ENCODE measurements around the gene SEPTIN12.
"Not testable (repeated sequence)": the region's sequence is repeated elsewhere in the genome, so short reads cannot be mapped to it uniquely, and the experiment has no call there.

SEPTIN12 gene

DNA sequence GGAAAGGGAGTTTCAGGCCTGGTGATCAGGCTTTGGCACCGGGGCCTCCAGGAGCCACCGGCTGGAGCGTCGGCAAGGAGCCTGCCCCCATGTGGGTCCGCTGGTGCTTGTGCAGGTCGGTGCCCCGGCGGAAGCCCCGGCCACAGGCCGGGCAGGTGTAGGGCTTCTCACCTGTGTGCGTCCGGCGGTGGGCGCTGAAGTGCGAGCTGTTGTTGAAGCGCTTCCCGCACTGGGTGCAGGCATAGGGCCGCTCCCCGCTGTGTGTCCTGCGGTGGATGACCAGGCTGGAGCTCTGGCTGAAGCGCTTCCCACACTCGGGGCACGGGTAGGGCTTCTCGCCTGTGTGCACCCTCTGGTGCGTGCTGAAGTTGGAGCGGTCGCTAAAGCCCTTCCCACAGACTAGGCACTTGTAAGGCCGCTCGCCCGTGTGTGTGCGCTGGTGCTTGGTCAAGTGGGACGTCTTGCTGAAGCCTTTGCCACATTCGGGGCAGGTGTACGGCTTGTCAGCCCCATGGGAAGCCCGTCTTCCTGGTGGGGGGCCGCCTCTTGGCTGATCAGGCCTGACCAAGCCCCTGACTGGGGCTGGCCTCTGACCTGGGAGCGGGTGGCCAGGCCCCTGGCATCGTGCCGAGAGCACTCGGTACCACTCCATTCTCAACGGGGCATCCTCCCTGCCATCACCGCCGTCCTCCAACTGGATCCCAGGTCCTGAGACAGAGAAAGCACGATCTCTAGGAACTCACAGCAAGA, 35.6 kb downstream of the SEPTIN12 start:
- no peak for DNase-seq

DNA sequence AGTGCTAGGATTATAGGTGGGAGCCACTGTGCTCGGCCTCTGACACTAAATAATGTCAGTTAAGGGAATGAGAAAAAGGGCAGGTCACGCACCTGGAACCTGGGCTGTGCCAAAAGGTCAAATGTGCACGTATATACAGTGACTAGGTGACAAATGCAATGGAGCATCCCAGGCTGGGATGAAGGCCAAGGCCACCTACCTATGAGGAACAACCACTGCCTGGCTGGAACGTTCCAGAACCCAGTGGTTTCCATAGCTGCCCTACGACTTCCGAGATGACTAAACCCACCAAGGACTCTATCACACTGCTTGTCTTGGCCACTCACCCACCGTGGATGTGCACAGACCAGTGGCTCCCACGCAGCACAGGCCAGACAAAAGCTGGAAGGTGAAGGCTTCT, 37.2 kb downstream of the SEPTIN12 start:
- DNase-seq: no peak

DNA sequence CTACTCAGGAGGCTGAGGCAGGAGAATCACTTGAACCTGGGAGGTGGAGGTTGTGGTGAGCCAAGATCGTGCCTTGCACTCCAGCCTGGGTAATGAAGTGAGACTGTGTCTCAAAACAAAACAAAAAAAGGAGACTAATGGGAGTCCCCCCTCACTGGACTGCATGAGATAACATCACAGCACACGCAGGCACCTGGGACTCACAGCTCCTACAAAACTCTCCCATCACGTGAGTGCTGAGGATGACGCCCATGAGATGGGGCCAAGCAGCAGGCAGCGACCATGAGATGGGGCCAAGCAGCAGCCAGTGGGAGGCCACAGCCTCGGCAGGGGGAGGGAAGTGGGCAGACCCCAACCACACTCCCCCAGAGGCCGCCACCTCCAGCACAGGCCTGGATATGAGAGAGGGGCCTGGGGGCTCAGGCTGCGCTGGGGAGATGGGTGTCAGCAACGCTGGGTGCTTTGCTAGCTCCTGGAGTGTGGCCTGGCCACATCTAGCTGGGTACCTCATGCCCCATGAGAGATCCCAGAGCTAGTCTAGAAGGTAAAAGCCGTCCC, 38.4 kb downstream of the SEPTIN12 start:
- DNase-seq: no peak

DNA sequence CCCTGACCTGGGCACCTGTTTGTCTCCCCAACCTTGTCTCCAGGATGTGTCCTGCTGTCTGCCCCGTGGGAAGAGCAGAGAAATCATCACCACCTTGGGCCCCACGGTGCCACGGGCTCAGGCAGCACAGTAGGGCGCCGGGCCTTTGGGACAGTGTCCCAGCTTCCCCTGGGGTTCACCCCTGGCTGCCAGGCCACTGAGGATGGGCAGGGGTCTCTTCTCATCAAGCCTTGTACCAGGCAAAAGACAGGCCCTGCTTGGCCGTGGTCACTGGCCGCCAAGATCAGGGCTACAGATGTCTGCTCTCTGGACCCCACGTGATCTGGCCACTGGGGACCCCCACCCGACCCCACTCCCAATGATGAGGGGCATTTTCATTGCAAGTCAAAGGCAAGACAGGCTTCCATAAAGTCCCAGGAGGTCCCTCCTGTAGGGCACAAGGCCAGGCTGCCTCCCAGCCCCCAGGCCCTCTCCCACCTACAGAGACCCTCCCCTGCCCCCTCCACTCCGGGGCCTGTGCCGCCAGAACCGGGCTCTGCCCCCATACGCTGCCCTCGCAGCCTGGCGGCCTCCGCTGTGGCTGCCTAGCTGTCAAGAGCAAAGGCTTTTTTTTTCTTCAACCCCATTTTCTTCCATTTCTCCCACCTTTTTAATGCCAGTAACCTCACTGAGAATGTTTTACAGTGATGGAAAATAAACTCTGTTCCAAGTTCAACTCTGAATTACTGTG, 39.3 kb downstream of the SEPTIN12 start:
- DNase-seq: no peak

DNA sequence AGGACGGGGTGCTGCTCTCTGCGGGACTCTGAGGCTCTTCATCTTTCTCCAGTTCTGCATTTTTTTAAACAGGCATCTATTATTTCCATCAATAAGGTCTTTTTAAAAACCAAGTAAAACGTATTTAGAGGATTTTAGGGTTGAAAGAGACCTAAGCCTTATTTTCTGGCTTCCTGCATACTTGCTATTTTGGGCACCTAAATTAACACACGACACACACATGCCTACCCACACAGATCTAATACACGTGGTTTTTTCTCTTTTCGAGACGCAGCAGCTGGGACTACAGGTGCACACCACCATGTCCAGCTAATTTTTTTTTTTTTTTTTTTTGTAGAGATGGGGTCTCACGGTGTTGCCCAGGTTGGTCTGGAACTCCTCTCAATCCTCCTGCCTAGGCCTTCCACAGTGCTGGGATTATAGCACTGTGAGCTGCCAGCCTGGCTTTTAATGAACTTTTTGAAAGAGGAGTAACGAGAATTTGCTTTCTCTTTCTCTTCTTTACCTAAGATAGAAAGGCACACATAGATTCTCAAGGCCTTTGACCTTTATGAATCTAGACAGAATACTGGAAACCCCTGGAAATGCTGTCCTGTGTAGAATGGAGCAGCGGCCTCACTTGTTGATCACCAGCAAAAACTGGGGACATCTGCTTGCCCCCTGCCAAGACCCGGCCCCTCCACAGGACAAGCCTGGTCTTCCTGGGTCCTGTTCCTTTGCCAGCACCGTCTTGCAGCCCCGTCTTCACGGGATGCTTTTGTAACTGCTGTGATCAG, 40.1 kb downstream of the SEPTIN12 start:
- no peak for DNase-seq

DNA sequence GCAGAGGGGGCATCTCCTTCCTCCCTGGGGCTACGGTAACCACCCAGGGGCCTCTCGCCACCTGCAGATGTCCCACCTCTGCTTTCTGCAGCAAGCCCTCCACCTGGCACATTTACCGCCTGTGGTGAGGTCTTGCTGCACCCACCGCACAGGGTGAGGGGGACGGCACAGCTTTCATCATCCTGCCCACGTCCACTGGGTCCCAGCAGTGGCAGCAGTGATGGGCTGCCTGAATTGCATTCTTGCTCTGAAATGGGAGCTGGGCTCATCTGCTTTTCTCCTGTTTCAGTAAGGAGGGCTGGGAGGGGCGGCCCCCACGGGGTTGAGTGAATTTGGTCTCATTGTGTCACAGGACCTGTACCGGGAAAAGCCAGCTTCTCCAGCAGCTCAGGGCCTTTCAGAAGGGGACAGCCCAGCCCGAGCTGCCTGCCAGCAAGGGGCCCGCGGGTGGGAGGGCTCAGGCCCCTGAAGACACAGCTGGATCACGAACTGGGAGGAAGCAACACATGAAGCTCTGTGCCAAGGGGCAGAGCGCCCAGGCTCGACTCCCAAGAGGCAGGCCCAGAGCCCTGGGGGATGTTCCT, 41.1 kb downstream of the SEPTIN12 start:
- no peak for DNase-seq

DNA sequence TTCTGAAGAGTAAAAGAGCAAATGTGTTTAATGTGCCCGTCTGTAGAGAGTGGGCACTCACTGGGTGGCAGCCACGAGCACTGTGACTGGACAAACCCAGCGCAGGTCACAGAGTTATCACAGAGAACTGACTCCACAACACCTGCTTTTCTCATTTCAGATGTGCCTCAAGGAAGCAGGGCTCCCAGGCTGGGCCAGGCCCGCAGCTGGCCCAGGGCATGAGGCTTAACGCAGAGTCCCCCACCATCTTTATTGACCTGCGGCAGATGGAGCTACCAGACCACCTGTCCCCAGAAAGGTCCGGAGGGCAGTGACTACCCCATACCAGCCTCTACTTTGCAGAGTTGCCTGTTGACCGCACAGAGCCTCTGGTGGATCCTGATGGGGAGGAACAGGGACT, 41.9 kb downstream of the SEPTIN12 start:
- no peak for DNase-seq

DNA sequence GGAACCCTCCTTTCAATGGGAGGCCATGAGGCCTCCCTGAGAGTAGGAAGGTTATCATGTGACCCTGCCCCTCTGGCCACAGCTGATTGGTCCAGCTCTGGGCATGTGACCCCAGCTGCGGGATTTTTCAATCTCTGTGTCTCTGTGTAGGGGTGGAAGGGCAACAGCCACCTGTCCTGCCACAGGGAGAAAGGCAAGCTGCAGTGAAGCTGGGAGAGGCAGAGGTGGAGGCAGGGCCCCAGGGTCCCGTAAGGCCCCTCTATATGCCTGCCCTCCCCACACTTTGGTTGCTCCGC, 42.9 kb downstream of the SEPTIN12 start:
- DNase-seq: no peak

DNA sequence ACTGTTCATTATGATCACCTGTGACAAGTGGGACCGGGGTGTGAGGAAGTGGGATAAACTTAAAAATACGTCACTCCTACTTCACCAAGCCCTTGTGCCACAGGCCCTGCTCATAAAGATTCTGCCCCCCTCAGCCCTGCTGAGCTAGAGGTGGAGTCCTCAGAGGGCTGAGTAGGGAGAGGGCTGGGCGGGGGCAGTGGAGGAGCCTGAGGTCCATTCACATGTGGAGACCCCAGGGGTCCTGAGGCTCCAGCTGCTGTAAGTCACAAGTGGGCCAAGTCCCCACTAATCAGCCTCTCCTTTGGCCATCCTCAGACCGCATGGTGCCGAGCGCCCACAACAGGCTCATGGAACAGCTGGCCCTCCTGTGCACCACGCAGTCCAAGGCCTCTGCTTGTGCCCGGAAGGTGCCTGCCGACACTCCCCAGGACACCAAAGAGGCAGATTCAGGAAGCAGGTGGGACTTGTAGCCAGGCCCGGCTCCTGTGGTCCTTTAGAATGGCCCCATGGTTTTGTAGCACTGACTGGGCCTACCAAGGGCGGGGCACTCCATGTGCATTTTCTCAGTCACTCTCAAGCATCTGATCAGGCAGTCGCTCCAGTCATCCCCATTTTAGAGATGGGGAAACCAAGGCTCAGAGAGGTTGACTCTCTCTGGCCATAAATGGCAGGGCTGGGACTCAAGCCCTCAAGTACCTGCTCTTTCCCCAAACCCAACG, 43.4 kb downstream of the SEPTIN12 start:
- DNase-seq: no peak

DNA sequence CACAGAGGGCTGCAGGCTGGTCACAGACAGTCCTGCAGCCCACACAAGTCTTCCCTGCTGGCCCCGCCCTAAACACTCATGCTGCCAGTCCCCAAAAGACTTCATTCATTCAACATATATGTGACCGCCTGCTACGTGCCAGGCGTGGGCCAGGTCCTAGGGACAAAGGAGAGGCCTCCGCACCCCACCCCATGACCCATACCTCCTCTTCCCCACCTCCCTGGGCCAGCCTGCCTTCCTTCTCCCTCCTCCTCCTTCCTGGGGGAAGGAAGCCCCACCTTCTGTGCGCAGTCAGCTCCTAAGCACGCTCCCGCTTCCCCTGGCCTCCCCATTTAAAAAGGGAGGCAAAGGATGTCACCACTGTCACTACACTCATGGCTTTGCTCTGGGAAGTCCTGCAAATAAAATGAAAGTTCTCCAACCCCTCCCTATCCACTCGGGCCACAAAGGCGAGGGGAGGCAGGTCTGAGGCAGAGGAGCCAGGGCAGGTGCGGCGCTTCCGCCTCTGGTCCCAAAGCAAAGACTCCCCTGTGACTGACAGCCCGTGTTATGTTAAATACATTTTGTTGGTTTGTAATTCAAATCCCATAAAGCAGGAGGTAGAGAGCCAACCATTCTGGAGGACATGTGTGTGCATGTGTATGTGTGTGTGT, 44.8 kb downstream of the SEPTIN12 start:
- no peak for DNase-seq

DNA sequence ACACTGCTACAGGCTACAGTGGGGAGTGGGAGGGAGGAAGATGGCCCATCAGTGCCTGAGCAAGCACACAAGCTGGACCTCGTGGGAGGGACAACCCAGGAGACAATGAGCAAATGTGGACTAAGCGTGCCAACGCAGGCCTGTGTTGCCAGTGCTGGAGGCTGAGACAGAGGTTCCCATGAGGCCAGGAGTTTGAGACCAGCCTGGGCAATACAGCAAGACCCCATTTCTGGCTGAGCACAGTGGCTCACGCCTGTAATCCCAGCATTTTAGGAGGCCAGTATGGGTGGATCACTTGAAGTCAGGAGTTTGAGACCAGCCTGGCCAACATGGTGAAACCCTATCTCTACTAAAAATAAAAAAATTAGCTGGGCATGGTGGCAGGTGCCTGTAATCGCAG, 49.8 kb downstream of the SEPTIN12 start:
- not testable (repeated sequence) for DNase-seq

DNA sequence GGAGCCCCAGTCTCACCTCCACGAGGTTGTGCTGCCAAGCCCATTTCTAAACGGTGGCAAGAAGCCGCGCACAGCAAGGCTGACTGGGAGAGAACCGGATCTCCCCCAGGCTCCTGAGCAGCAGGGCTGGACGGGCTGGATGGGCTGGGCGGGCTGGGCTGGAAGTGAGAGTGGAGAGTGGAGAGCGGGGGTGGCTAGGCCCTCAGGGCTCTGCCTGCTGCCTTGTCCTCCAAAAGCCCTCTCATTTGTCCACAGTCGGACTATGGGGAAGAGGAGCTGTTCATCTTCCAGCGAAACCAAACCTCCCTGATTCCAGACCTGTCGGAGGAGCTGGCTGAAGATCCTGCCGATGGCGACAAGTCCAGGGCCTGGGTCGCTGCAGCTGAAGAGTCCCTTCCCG, 50.6 kb downstream of the SEPTIN12 start:
- no peak for DNase-seq

DNA sequence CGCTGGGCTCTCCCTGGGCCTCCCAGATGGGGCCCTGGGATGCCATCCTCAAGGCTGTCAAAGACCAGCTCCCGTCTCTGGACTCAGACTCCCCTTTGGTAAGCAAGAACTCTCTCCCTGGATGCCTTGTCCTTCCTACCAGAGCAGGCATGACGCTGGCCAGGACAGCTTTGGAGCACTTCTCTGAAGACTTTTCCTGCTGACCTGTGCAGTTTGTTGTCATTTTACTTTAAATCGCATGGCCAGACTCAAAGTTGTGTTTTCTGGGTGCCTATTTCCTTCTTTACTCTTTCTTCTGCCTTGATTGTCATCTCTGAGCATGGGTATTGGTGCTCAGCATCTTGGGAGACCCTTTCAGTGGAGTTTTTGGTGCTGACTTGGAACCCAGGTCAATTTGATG, 51.6 kb downstream of the SEPTIN12 start:
- DNase-seq: no peak

DNA sequence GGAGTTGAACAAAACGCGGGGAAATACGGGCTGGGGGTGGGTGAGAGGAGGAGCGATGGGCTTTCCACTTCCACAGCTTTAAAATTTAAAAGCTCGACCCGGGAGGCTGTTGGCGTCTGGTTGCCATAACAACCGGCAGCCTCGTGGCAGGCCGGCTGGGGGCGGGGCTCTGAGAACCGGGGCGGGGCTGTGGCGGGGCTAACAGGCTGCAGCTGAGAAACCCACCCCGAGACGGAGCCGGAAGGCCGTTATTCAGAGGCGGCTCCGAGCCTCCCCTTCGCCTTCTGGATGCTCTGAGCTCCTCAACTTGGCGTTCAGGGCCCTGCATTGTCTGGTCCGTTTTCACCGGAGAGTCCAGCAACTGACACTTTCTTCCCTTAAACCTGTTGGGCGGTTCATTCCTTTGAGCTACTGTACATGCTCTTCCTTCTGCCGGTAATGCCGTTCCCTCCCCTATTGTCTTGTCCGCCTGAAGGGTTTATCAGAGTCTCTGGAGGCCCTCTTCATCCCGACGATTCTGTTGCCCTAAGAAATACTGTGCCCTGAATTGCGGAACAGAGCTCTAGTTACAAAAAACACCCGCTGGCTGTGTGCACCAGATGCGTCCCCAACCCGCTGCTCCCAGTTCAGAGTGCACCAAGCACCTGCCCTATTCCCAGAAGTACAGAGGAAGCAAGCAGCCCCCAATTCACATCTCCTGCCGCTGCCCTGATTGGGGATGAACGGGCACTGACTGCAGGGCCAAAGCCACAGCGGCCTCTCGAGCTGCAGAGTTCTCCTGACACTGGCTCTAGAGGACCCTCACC, 53.2 kb downstream of the SEPTIN12 start:
- peak; percentile 86 for DNase-seq

DNA sequence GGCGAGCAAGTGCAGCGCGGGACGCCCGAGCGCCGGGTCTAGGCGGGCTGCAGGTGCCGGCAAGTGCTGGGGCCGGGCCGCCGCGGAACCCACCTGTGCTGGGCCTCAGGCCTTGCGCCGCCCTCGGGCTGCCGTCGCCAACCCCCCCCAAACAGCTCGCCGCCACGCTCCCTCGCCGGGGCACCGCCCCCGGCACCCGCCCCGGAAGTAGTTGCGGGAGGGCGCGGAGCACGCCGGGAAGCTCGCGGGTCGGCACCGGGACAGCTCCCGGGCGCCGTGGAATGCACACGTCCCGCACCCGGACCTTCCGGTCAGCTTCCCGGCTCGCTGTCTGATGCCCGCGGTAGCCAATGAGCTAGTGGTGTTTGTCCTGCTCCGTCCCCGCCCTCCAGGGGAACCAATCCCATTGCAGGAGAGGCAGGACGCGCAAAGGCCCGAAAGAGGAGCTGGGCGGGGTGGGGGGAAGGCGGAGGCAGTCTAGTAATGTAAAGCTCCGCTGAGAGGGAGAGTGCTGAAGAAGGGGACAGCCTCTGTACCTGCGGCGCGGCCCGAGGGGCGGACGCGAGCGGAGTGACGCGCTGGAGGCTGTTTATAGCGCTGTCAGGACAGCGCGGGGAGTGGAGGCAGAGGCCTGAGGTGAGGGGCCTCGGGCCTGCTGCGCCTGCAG, 53.9 kb downstream of the SEPTIN12 start, which contains the start of the genes ANKS3 and DNAAF8:
Gene ANKS3 (minus strand): TSS at position 209 of the 667 bp plus-strand sequence. CDS start 4,122 bp downstream, outside the sequence.
Gene DNAAF8 (plus strand): TSS at position 475 of the 667 bp plus-strand sequence. CDS start 1,978 bp downstream, outside the sequence.
- DNase-seq: peak; percentile 98

DNA sequence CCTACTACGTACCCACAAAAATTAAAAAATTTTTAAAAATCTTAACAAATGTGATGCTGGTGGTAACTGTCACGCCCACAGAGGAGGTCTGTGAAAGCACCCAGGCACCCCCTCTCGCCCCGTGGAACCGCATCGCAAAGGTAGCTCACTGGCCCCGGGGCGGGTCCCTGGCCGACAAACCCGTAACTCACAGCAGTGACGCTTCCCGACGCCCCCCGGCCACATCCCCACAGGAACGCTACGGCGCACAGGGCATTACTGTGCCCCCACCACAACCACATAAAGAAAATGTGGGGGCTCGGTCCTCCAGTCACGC, 54.4 kb downstream of the SEPTIN12 start:
- DNase-seq: no peak

DNA sequence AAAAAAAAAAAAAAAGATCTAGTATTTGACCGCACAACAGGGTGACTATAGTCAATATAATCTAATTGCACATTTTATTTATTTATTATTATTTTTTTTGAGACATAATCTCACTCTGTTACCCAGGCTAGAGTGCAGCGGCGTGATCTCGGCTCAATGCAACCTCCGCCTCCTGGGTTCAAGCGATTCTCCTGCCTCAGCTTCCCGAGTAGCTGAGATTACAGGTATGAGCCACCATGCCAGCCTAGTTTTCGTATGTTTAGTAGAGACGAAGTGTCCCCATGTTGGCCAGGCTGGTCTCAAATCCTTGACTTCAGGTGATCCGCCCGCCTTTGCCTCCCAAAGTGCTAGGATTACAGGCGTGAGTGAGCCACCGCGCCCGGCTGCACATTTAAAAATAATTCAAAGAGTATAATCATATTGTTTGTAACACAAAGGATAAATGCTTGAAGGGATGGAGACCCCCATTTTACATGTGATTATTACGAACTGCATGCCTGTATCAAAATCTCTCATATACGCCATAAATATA, 54.9 kb downstream of the SEPTIN12 start:
- DNase-seq: no peak

DNA sequence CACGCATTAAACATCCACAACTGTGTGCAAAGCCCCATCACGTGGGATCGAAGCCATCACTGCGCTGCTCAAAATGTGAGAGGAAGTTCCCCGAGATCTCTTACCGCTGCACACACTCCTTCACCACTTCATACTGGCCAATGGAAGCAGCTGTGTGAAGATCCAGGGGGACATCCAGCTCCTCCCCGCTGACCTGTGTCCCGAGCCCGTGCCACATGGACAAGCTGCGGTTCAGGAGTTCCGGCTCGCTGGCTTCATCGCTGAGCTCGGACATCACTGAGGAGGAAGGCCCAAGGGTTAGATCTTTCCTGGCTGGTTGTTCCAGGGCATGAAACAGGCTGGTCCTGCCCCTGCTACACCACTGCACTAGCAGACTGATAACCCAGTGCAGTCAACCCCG, 58.3 kb downstream of the SEPTIN12 start:
- no peak for DNase-seq

DNA sequence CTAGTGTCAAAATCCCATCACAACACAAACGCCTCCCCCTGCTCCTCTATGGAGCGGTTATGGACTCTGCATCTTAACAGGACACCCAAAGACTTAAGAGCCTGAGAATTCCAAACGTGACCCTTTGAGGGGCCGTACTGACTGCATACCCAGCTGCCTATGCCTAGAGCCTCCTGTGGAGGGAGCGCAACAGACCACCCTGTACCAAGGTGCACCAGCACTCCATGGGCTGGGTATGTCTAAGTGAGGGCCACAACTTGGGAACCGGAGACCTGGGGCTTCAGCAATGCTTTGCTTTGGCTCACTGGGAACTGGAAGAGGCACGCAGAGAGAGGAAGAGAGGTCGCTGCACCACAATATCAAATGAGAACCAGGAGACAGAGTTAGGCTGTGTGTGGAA, 59.5 kb downstream of the SEPTIN12 start:
- DNase-seq: no peak

Data from fibroblast of skin of scalp (primary cell).